ENCODE data around the gene COL4A2.

GRCh38 chr13:110423689-110424302 lies 116.7 kb downstream of the COL4A2 start:
- TF ChIP-seq EZH2phosphoT487 (IDR thresholded peaks at IDR 0.05; ENCODE audit: borderline replicate concordance) (no peak), CTCF (conservative IDR thresholded peaks at IDR 0.05; ENCODE audit: low read length) (no peak)
